B cell (primary cell): ENCODE data around the gene TRIOBP. TPM values are rescaled to one million over a fixed set of nuclear protein-coding genes. Genes with fewer than 3 reads are reported as not detected.

Source experiments
- ATAC-seq: fragments of 200-7000 bp; cut with Tn5 transposase; one replicate; pipeline ENCODE4 v1.10.0; 2021; ENCODE audit warnings: low read depth, mild to moderate bottlenecking, moderate number of reproducible peaks, moderate library complexity
- CTCF ChIA-PET: fragments of 350-600 bp; sonication (Branson Sonifier 250); formaldehyde crosslinking; loops from one replicate; lab custom pipeline; 2021; ENCODE audit warnings: antibody characterized with exemption, inconsistent platforms; lab: Charles Lee
- POLR2A ChIA-PET: fragments of 350-600 bp; sonication (Branson Sonifier 250); formaldehyde crosslinking; loops from one replicate; lab custom pipeline; 2021; ENCODE audit warnings: antibody characterized with exemption; lab: Charles Lee
- DNase-seq: peaks from one replicate; pipeline ENCODE4 v3.0.0; 2013
- H2AFZ ChIP-seq: 2 replicates; pipeline ENCODE4 v1.6.1; 2012; ENCODE audit warnings: mild to moderate bottlenecking, low read depth, low read length; ENCODE audit not compliant: insufficient read depth, poor library complexity, severe bottlenecking
- H3K27ac ChIP-seq, 2 donors: 1 replicate in 1 of 2; 2 replicates in 1 of 2; pipeline ENCODE4 v1.5.1; 2012 to 2013; ENCODE audit warnings: low read length in 2 of 2, mild to moderate bottlenecking in 2 of 2, moderate library complexity in 1 of 2
- H3K27me3 ChIP-seq, 4 experiments: fragments of 200-600 bp in 1 of 4; sonication (generic) in 1 of 4; replicated peaks in 1 of 4; 1 replicate in 2 of 4; 2 replicates in 2 of 4; pipeline versions ENCODE4 v1.6.1 to v1.7.0; 2013 to 2016; ENCODE audit warnings: low read length in 3 of 4, mild to moderate bottlenecking in 2 of 4, mixed read lengths in 1 of 4, moderate library complexity in 1 of 4; ENCODE audit not compliant: insufficient read depth in 4 of 4, control insufficient read depth in 3 of 4; ENCODE audit errors: control extremely low read depth in 1 of 4
- H3K36me3 ChIP-seq, 2 experiments: replicated peaks in 1 of 2; 1 replicate in 1 of 2; 2 replicates in 1 of 2; pipeline versions ENCODE4 v1.6.1 to v1.7.1; 2013; ENCODE audit warnings: low read length in 1 of 2; ENCODE audit not compliant: insufficient read depth in 2 of 2, control insufficient read depth in 1 of 2; ENCODE audit errors: control extremely low read depth in 1 of 2, extremely low read depth in 1 of 2
- H3K4me1 ChIP-seq, 2 donors: fragments of 200-600 bp in 1 of 2; sonication (generic) in 1 of 2; 1 replicate in 1 of 2; 2 replicates in 1 of 2; pipeline versions ENCODE4 v1.5.1 to v1.6.1; 2013 to 2017; ENCODE audit warnings: low read length in 2 of 2; ENCODE audit not compliant: control insufficient read depth in 2 of 2, insufficient read depth in 2 of 2
- H3K4me2 ChIP-seq: replicated peaks from 2 replicates; pipeline ENCODE3; 2012; ENCODE audit warnings: mild to moderate bottlenecking, low read depth, low read length; ENCODE audit not compliant: poor library complexity, severe bottlenecking
- H3K4me3 ChIP-seq, 5 experiments: fragments of 200-600 bp in 1 of 5; sonication (generic) in 1 of 5; 1 replicate in 3 of 5; 2 replicates in 2 of 5; pipeline versions ENCODE4 v1.5.1 to v1.7.0; 2011 to 2016; ENCODE audit warnings: low read length in 4 of 5, mild to moderate bottlenecking in 4 of 5, low read depth in 2 of 5, control low read depth in 1 of 5, moderate library complexity in 1 of 5; ENCODE audit not compliant: insufficient read depth in 1 of 5; ENCODE audit errors: control extremely low read depth in 1 of 5, extremely low read depth in 1 of 5
- H3K79me2 ChIP-seq: fragments of 200-600 bp; sonication (generic); one replicate; pipeline ENCODE4 v1.6.0; 2016; ENCODE audit warnings: low read length; ENCODE audit not compliant: control insufficient read depth, insufficient read depth
- H3K9ac ChIP-seq: fragments of 200-600 bp; sonication (generic); 2 replicates; pipeline ENCODE4 v1.6.1; 2017; ENCODE audit warnings: mild to moderate bottlenecking, low read length, moderate library complexity
- H3K9me3 ChIP-seq, 3 donors: one replicate each; pipeline versions ENCODE4 v1.6.1 to v1.7.1; 2013; ENCODE audit warnings: low read length in 2 of 3; ENCODE audit not compliant: control insufficient read depth in 2 of 3, insufficient read depth in 1 of 3; ENCODE audit errors: control extremely low read depth in 1 of 3
- H4K20me1 ChIP-seq: 2 replicates; pipeline ENCODE4 v1.6.0; 2012; ENCODE audit warnings: mild to moderate bottlenecking, low read length; ENCODE audit not compliant: insufficient read depth, control insufficient read depth, poor library complexity, severe bottlenecking
- H3K27ac Mint-ChIP-seq: one replicate; pipeline ENCODE4 v1.8.0; 2021; ENCODE audit warnings: mixed read lengths
- H3K27me3 Mint-ChIP-seq: one replicate; pipeline ENCODE4 v1.8.0; 2021; ENCODE audit warnings: mixed read lengths
- H3K4me1 Mint-ChIP-seq: one replicate; pipeline ENCODE4 v1.8.0; 2021; ENCODE audit warnings: mixed read lengths
- H3K4me3 Mint-ChIP-seq: one replicate; pipeline ENCODE4 v1.8.0; 2021; ENCODE audit warnings: mixed read lengths
- H3K9me3 Mint-ChIP-seq: one replicate; pipeline ENCODE4 v1.8.0; 2022; ENCODE audit warnings: mixed read lengths; ENCODE audit not compliant: insufficient read depth
- CTCF ChIP-seq: fragments of 200-600 bp; IDR thresholded peaks from one replicate; pipeline ENCODE4 v1.8.0; 2022; ENCODE audit warnings: antibody characterized with exemption, mild to moderate bottlenecking
- EZH2 ChIP-seq: IDR thresholded peaks from 2 replicates; pipeline ENCODE4 v1.6.1; 2012; ENCODE audit warnings: borderline replicate concordance, low read depth, mild to moderate bottlenecking, moderate library complexity, low read length; ENCODE audit not compliant: insufficient read depth, poor library complexity, severe bottlenecking
- WGBS: methylation state at CpG from one replicate; pipeline ENCODE4 v1.1.5; 2013; ENCODE audit warnings: missing lambda C conversion rate; ENCODE audit not compliant: insufficient coverage; 5-methylcytosine and 5-hydroxymethylcytosine counted together
- intact Hi-C: fragments of 100-400 bp; cut with micrococcal nuclease; formaldehyde crosslinking; loops from one replicate; pipeline ENCODE4 v1.10.0; 2022
- polyA minus RNA-seq: library from RNA; depleted of rRNA, polyadenylated mRNA; stranded (reverse); fragments of >200 nt; gene quantifications from 2 replicates; pipeline ENCODE4 v1.2.3, GENCODE V29; 2012
- polyA plus RNA-seq: library from polyadenylated mRNA; depleted of rRNA; stranded (reverse); fragments of >200 nt; gene quantifications from 2 replicates; pipeline ENCODE4 v1.2.3, GENCODE V29; 2012
- total RNA-seq, 2 donors: library from RNA; stranded (reverse); fragments of 120-200 nt in 1 of 2; gene quantifications; 1 replicate in 1 of 2; 2 replicates in 1 of 2; pipeline versions ENCODE4 v1.2.3 to v1.2.4, GENCODE V29; 2013 to 2022

TRIOBP gene
- total RNA-seq (47.2 and 47.5 TPM in 2 replicates), polyA plus RNA-seq (25.2 and 26.8 TPM in 2 replicates), polyA minus RNA-seq (33.3 and 36.6 TPM in 2 replicates)
- total RNA-seq (2013), result 18.3 TPM

- ChIA-PET CTCF (interaction anchor here (0.6 to 3.3 kb wide), 7 partner anchors 14 to 116 kb away, joined by 3 to 12 read pairs (median 3); no protein-coding TSS in a partner anchor), POLR2A (no interaction called here)
- WGBS, result 26% methylated on average over 29 of the region's 39 CpGs
- Histone ChIP-seq H3K9me3 (no peaks in the 10 kb centered on the region), H2AFZ (peak within 1 kb of the TSS; percentile 38), H3K4me3 (peak within 1 kb of the TSS in 4 of 5 experiments; percentile 6 to 34 (median 24)), H3K27me3 (no peaks in the 10 kb centered on the region), H3K79me2 (no peaks in the 10 kb centered on the region), H3K4me2 (peak within 1 kb of the TSS; percentile 72), H3K9ac (peak within 1 kb of the TSS; percentile 47), H3K4me1 (peaks cover 9 to 17% of the 10 kb centered on the region in 2 donors), H3K36me3 (peaks cover 0 to 22% of the 10 kb centered on the region in 2 experiments), H4K20me1 (no peaks in the 10 kb centered on the region), H3K27ac (no peak within 1 kb of the TSS)
- Mint-ChIP-seq H3K4me3 (peak within 1 kb of the TSS; percentile 72), H3K4me1 (peaks cover 11% of the 10 kb centered on the region), H3K27ac (peak within 1 kb of the TSS; percentile 37), H3K9me3 (no peaks in the 10 kb centered on the region), H3K27me3 (no peaks in the 10 kb centered on the region)
- intact Hi-C loops, result loop anchor here (1.0 kb wide), 1 partner anchor 11 kb away; the partner anchor contains the start of gene NOL12
- DNase-seq (peak; percentile 85), ATAC-seq (peak; percentile 99)
- no peak for TF ChIP-seq EZH2
- TF ChIP-seq CTCF, result peak; percentile 35
These were observed at the start of gene TRIOBP for GRCh38 chr22:37696657-37697537. TRIOBP (plus strand) TSS chr22:37697048; CDS start chr22:37701366, 4,318 bp downstream.
